IMR-90 (cell line): Measurements from ENCODE around the gene IL24. TPM values are rescaled to one million over a fixed set of nuclear protein-coding genes. Genes with fewer than 3 reads are reported as not detected.

Experiments used
- ATAC-seq: fragments of 200-7000 bp; cut with Tn5 transposase; 2 replicates; pipeline ENCODE4 v1.9.1; 2020; ENCODE audit warnings: low read depth, mild to moderate bottlenecking, moderate library complexity
- BruUV-seq: library from RNA; stranded (reverse); fragments of 400-500 nt; replicated peaks from 2 replicates; lab custom pipeline; 2021; lab: Mats Ljungman, UMichigan
- CTCF ChIA-PET: fragments of 300-600 bp; formaldehyde crosslinking; extraction: SDS; loops from one replicate; lab custom pipeline; 2021; ENCODE audit warnings: antibody characterized with exemption; lab: Yijun Ruan, JAX
- POLR2A ChIA-PET: fragments of 300-600 bp; sonication (Branson Sonifier 250); formaldehyde crosslinking; loops from one replicate; lab custom pipeline; 2022; ENCODE audit warnings: antibody characterized with exemption; ENCODE audit not compliant: unreplicated experiment; lab: Charles Lee
- DNase-seq: peaks from one replicate; pipeline ENCODE4 v3.0.0; 2013
- H2AFZ ChIP-seq: replicated peaks from 2 replicates; pipeline ENCODE3; 2013; ENCODE audit warnings: low read length, mild to moderate bottlenecking; ENCODE audit not compliant: poor library complexity
- H2AK5ac ChIP-seq: 2 replicates; pipeline ENCODE4 v1.6.1; 2013; ENCODE audit warnings: low read depth, low read length, inconsistent platforms
- H2AK9ac ChIP-seq: replicated peaks from 2 replicates; pipeline ENCODE3; 2013; ENCODE audit warnings: mild to moderate bottlenecking, low read depth, low read length, moderate library complexity; ENCODE audit not compliant: poor library complexity
- H2BK120ac ChIP-seq: 2 replicates; pipeline ENCODE4 v1.6.1; 2013; ENCODE audit warnings: low read depth, low read length, inconsistent platforms
- H2BK15ac ChIP-seq: 3 replicates; pipeline ENCODE4 v1.6.1; 2013; ENCODE audit warnings: low read depth, low read length, inconsistent platforms
- H2BK20ac ChIP-seq: 2 replicates; pipeline ENCODE4 v1.6.1; 2013; ENCODE audit warnings: low read depth, mild to moderate bottlenecking, inconsistent platforms, low read length, moderate library complexity
- H2BK5ac ChIP-seq: 2 replicates; pipeline ENCODE4 v1.6.1; 2013; ENCODE audit warnings: mild to moderate bottlenecking, low read depth, low read length, inconsistent platforms; ENCODE audit not compliant: poor library complexity, severe bottlenecking
- H3K14ac ChIP-seq: replicated peaks from 2 replicates; pipeline ENCODE4 v1.6.1; 2013; ENCODE audit warnings: low read depth, low read length, inconsistent platforms
- H3K18ac ChIP-seq: 2 replicates; pipeline ENCODE4 v1.6.1; 2013; ENCODE audit warnings: low read depth, low read length, control low read depth
- H3K23ac ChIP-seq: 2 replicates; pipeline ENCODE4 v1.6.1; 2013; ENCODE audit warnings: low read depth, low read length, inconsistent platforms
- H3K27ac ChIP-seq: 2 replicates; pipeline ENCODE4 v1.5.1; 2013; ENCODE audit warnings: mild to moderate bottlenecking, control low read depth, low read length; ENCODE audit not compliant: insufficient read depth
- H3K27me3 ChIP-seq: 2 replicates; pipeline ENCODE4 v1.6.1; 2013; ENCODE audit warnings: low read length; ENCODE audit not compliant: control insufficient read depth, insufficient read depth
- H3K36me3 ChIP-seq: 2 replicates; pipeline ENCODE4 v1.6.1; 2013; ENCODE audit warnings: low read length, mixed read lengths; ENCODE audit not compliant: control insufficient read depth, insufficient read depth
- H3K4ac ChIP-seq: 2 replicates; pipeline ENCODE4 v1.6.1; 2013; ENCODE audit warnings: low read depth, low read length, inconsistent platforms
- H3K4me1 ChIP-seq: 2 replicates; pipeline ENCODE4 v1.6.1; 2013; ENCODE audit warnings: low read length, mixed read lengths; ENCODE audit not compliant: control insufficient read depth, insufficient read depth
- H3K4me2 ChIP-seq: 2 replicates; pipeline ENCODE4 v1.6.1; 2013; ENCODE audit warnings: low read depth, mild to moderate bottlenecking, control low read depth, low read length, moderate library complexity
- H3K4me3 ChIP-seq: 2 replicates; pipeline ENCODE4 v1.5.1; 2013; ENCODE audit warnings: low read depth, mild to moderate bottlenecking, control low read depth, low read length, moderate library complexity; ENCODE audit not compliant: insufficient read depth
- H3K56ac ChIP-seq: 2 replicates; pipeline ENCODE4 v1.6.1; 2013; ENCODE audit warnings: low read length, inconsistent platforms; ENCODE audit not compliant: insufficient read depth; ENCODE audit errors: extremely low read depth
- H3K79me1 ChIP-seq, 2 experiments: 2 replicates each; pipeline ENCODE4 v1.6.1; 2013; ENCODE audit warnings: low read length in 2 of 2, inconsistent platforms in 1 of 2, low read depth in 1 of 2
- H3K9ac ChIP-seq: 2 replicates; pipeline ENCODE4 v1.6.1; 2013; ENCODE audit warnings: low read depth, low read length, control low read depth
- H3K9me1 ChIP-seq: 2 replicates; pipeline ENCODE4 v1.6.1; 2013; ENCODE audit warnings: low read length, inconsistent platforms; ENCODE audit not compliant: insufficient read depth
- H3K9me3 ChIP-seq: 2 replicates; pipeline ENCODE4 v1.6.1; 2013; ENCODE audit warnings: low read length; ENCODE audit not compliant: control insufficient read depth, insufficient read depth
- H4K20me1 ChIP-seq: 2 replicates; pipeline ENCODE4 v1.6.1; 2013; ENCODE audit warnings: low read length, inconsistent platforms; ENCODE audit not compliant: insufficient read depth
- H4K5ac ChIP-seq: 2 replicates; pipeline ENCODE4 v1.6.1; 2013; ENCODE audit warnings: mild to moderate bottlenecking, low read depth, low read length, control low read depth
- H4K8ac ChIP-seq, 2 experiments: 2 replicates each; pipeline ENCODE4 v1.6.1; 2013; ENCODE audit warnings: low read depth in 2 of 2, low read length in 2 of 2, control low read depth in 1 of 2, inconsistent platforms in 1 of 2
- H4K91ac ChIP-seq: 2 replicates; pipeline ENCODE4 v1.6.1; 2013; ENCODE audit warnings: low read depth, low read length, inconsistent platforms; ENCODE audit not compliant: insufficient read depth
- BHLHE40 ChIP-seq: fragments of 150-350 bp; IDR thresholded peaks from 2 replicates; pipeline ENCODE4 v1.6.1; 2016; ENCODE audit warnings: mild to moderate bottlenecking, low read depth, low read length
- CEBPB ChIP-seq: IDR thresholded peaks from 2 replicates; pipeline ENCODE4 v1.6.1; 2012; ENCODE audit warnings: low read depth, low read length, improper control_type of control experiment
- CHD1 ChIP-seq: IDR thresholded peaks from 2 replicates; pipeline ENCODE4 v1.6.1; 2012; ENCODE audit warnings: low read depth, low read length, improper control_type of control experiment
- CTCF ChIP-seq: conservative IDR thresholded peaks from 2 replicates; pipeline ENCODE4 v1.5.1; 2012; ENCODE audit warnings: mild to moderate bottlenecking, low read depth, low read length, improper control_type of control experiment
- ELK1 ChIP-seq: fragments of 150-350 bp; IDR thresholded peaks from 2 replicates; pipeline ENCODE4 v1.6.1; 2016; ENCODE audit warnings: low read depth, mild to moderate bottlenecking, low read length, moderate library complexity, borderline replicate concordance
- FOS ChIP-seq: fragments of 150-350 bp; IDR thresholded peaks from 2 replicates; pipeline ENCODE4 v1.6.1; 2016; ENCODE audit warnings: low read depth, low read length
- MAFK ChIP-seq: IDR thresholded peaks from 2 replicates; pipeline ENCODE4 v1.6.1; 2012; ENCODE audit warnings: low read depth, low read length, improper control_type of control experiment
- MAZ ChIP-seq: IDR thresholded peaks from 2 replicates; pipeline ENCODE4 v1.6.1; 2012; ENCODE audit warnings: low read depth, mild to moderate bottlenecking, low read length, improper control_type of control experiment, moderate library complexity, borderline replicate concordance
- MXI1 ChIP-seq: IDR thresholded peaks from 2 replicates; pipeline ENCODE4 v1.6.1; 2012; ENCODE audit warnings: low read depth, mild to moderate bottlenecking, low read length, moderate library complexity, borderline replicate concordance
- NFE2L2 ChIP-seq: fragments of 150-350 bp; IDR thresholded peaks from 2 replicates; pipeline ENCODE4 v1.6.1; 2016; ENCODE audit warnings: low read depth, mild to moderate bottlenecking, low read length
- RAD21 ChIP-seq: IDR thresholded peaks from 2 replicates; pipeline ENCODE4 v1.6.1; 2012; ENCODE audit warnings: low read length, improper control_type of control experiment
- RCOR1 ChIP-seq: IDR thresholded peaks from 2 replicates; pipeline ENCODE4 v1.6.1; 2012; ENCODE audit warnings: mild to moderate bottlenecking, low read length, improper control_type of control experiment; ENCODE audit not compliant: insufficient replicate concordance
- RFX5 ChIP-seq: IDR thresholded peaks from 2 replicates; pipeline ENCODE4 v1.8.0; 2012; ENCODE audit warnings: low read depth, mild to moderate bottlenecking, low read length, moderate library complexity
- SMC3 ChIP-seq: fragments of 150-350 bp; IDR thresholded peaks from 2 replicates; pipeline ENCODE4 v1.6.1; 2016; ENCODE audit warnings: low read depth, mild to moderate bottlenecking, antibody characterized with exemption, low read length, moderate library complexity
- USF2 ChIP-seq: fragments of 150-350 bp; IDR thresholded peaks from 2 replicates; pipeline ENCODE4 v1.6.1; 2017; ENCODE audit warnings: mild to moderate bottlenecking, antibody characterized with exemption, low read length, low read depth
- WGBS, 2 experiments: methylation state at CpG; one replicate each; pipeline versions ENCODE4 v1.1.5 to v1.1.7; 2013; ENCODE audit warnings: missing lambda C conversion rate in 2 of 2; ENCODE audit not compliant: insufficient read length in 1 of 2; ENCODE audit errors: extremely low coverage in 2 of 2; 5-methylcytosine and 5-hydroxymethylcytosine counted together
- dilution Hi-C: fragments of 300-500 bp; cut with HindIII; formaldehyde crosslinking; loops from one replicate; pipeline ENCODE4 v1.14.3; 2018; ENCODE audit warnings: low sequenced_read_pairs; ENCODE audit not compliant: unreplicated experiment
- in situ Hi-C: fragments of 300-500 bp; cut with MboI; formaldehyde crosslinking; loops from 3 replicates; pipeline ENCODE4 v1.14.3; 2019; ENCODE audit warnings: low sequenced_read_pairs, inconsistent platforms, mixed read lengths
- intact Hi-C: fragments of 100-400 bp; cut with micrococcal nuclease; formaldehyde crosslinking; loops from 2 replicates; pipeline ENCODE4 v1.10.0; 2022
- polyA plus RNA-seq, 3 experiments: library from polyadenylated mRNA; depleted of rRNA; stranded (reverse); fragments of >200 nt; gene quantifications; 2 replicates each; pipeline ENCODE4 v1.2.3, GENCODE V29; 2012; ENCODE audit warnings: low replicate concordance in 1 of 3
- total RNA-seq: library from RNA; depleted of rRNA; stranded (reverse); fragments of >200 nt; gene quantifications from 2 replicates; pipeline ENCODE4 v1.2.3, GENCODE V29; 2012

The IL24 gene
- total and polyA plus RNA-seq, 2 of the 4 experiments (the other 2 are of a cell fraction): 0.12 to 0.18 TPM

GRCh38 chr1:206916000-206916709, 18.9 kb downstream of the IL24 start:
- Histone ChIP-seq H2BK15ac (no peak overlapping the region), H3K14ac (no peak overlapping the region), H3K27me3 (peaks cover 36% of the 10 kb centered on the region), H3K27ac (no peak overlapping the region), H3K4me3 (no peak overlapping the region), H4K8ac (no peak overlapping the region), H3K18ac (no peak overlapping the region), H2AK5ac (no peak overlapping the region), H3K23ac (no peak overlapping the region), H3K36me3 (no peaks in the 10 kb centered on the region), H3K9ac (no peak overlapping the region), H3K4ac (no peak overlapping the region), H2BK5ac (no peak overlapping the region), H2BK120ac (no peak overlapping the region), H3K4me1 (no peaks in the 10 kb centered on the region), H3K79me1 (no peaks in the 10 kb centered on the region), H3K9me3 (no peaks in the 10 kb centered on the region), H2BK20ac (no peak overlapping the region), H3K4me2 (no peak overlapping the region), H2AK9ac (no peak overlapping the region), H3K9me1 (no peaks in the 10 kb centered on the region), H4K91ac (no peak overlapping the region), H4K20me1 (no peaks in the 10 kb centered on the region), H2AFZ (no peak overlapping the region), H3K56ac (no peak overlapping the region), H4K5ac (no peak overlapping the region)
- TF ChIP-seq MXI1 (no peak), NFE2L2 (no peak), SMC3 (no peak), CTCF (no peak), FOS (no peak), CEBPB (no peak), MAFK (no peak), RCOR1 (no peak), USF2 (no peak), CHD1 (no peak), RFX5 (no peak), MAZ (no peak), RAD21 (no peak), ELK1 (no peak), BHLHE40 (no peak)
- dilution Hi-C loops (no loop called here), intact Hi-C loops (loop anchor here (10.0 kb wide), 2 partner anchors 159 to 489 kb away; no protein-coding TSS in a partner anchor), in situ Hi-C loops (loop anchor here (10.0 kb wide), 2 partner anchors 301 to 431 kb away; partner anchors contain the start of gene EIF2D)
- CTCF ChIA-PET: interaction anchor here (0.8 to 1.4 kb wide), 2 partner anchors 106 to 182 kb away, joined by 3 to 4 read pairs; no protein-coding TSS in a partner anchor
- no TSS peak for BruUV-seq
- no CpG with 5 or more reads among the region's 8 CpGs for WGBS, 2 experiments
- ATAC-seq (no peak), DNase-seq (no peak)
- POLR2A ChIA-PET: no interaction called here
